Tongue (tissue), 2 donors: ENCODE results near the gene FOXP1. TPM values are rescaled to one million over a fixed set of nuclear protein-coding genes. Genes with fewer than 3 reads are reported as not detected.
"Not testable (repeated sequence)": the region's sequence is repeated elsewhere in the genome, so short reads cannot be mapped to it uniquely, and the experiment has no call there.

Experiments used
- DNase-seq: peaks from one replicate; pipeline ENCODE4 v3.0.0-alpha.2; 2015
- total RNA-seq: library from RNA; depleted of rRNA; stranded (reverse); fragments of >200 nt; gene quantifications from one replicate; pipeline ENCODE4 v1.2.3, GENCODE V29; 2014

The FOXP1 gene
- total RNA-seq, 1 donor from 2014 or later, result 66.4 TPM

DNA sequence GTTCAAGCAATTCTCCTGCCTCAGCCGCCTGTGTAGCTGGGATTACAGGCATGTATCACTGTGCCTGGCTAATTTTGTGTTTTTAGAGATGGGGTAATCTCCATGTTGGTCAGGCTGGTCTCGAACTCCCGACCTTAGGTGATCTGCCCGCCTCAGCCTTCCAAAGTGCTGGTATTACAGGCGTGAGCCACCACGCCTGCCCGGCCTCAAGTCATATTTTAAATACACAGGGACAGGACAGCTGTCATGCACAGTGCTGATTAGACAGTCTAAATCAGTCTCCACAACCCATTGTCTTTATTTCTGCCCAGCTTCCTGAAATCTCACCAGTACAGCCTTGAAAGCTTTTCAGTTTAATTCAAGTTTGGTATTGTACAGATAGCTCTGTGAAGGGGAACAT, 587.4 kb downstream of the FOXP1 start:
- DNase-seq, result no peak

DNA sequence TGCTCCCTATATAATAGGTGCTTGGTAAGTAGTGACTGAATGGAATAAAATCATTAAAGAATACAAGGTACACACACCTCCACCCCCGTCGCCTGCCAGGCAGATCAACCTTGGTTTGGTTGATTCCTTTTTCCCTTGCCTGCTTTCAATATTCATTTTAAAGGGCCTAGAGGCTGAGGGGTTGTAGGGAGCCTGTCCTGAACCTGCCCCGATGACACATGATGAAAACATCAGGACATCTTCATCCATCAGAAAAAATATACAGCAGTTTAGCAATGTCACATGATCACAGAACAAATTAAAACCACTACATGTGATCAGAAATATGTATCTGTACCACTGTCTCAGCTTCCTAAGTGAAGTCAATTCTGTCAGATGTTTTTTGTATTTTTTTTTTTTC, 588.9 kb downstream of the FOXP1 start:
- no peak for DNase-seq

DNA sequence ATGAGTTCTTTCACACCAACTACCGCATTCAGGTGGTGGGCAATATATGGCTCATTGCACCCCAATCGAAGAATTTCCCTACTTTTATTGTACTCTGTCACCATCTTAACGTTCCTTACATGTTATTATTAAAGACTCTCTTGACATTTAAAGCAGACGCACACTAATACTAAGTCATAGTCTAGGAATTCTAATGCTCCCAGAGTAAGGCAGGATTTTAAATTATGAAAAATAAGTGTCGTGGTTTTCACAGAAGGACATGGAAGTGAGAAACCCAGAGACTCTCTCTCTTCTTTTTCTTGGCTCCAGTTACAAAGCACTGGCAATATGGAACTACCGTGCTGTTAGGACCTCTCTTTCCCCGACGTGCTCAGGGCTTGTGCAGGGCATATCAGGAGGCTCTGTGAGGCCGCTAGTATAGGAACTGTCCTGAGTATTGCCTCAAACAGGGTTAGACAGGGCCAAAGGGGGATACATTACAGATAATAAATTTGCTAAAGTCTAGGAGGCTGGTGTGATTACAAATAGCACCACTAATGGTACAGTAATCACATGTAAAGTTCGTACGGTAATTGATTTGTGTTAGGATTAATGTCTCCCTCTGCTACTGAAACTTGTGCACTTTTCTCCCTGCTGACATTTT, 590.8 kb downstream of the FOXP1 start:
- DNase-seq, result no peak

DNA sequence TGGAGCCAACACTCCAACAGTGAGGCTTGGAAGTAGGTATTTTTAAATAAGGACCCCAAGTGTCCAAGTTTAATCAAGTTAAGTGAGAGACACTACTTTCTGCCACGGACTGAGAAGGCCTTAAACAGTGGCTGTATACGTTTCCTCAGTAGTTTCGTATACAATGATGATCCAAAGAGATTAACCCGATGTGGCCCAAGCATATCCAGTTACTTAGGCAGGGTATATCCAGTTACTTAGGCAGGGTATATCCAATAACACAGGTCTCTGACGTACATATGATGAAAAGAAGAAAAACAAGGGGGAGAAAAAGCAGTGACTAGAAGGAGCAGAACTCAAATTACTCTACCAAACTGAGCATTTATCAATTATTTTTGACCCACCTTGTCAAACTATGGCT, 591.4 kb downstream of the FOXP1 start:
- DNase-seq, result no peak

DNA sequence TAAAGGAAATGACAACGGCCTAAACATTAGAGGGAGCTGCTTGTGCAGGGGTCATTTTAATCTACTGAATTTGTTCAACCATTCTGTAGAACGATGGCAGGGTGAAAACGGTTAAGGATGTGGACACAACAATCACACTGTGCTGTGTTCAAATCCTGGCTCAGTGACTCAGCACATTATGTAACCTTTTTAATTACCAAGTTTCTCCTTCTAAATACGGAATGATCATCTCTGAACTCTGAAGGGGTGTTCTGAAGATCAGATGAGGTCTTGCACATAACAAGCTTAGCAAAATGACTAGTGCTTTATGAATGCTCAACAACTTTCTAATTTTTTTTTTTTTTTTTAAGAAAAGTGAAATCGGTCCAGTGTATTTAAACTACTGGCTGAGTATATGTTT, 592.8 kb downstream of the FOXP1 start:
- no peak for DNase-seq

DNA sequence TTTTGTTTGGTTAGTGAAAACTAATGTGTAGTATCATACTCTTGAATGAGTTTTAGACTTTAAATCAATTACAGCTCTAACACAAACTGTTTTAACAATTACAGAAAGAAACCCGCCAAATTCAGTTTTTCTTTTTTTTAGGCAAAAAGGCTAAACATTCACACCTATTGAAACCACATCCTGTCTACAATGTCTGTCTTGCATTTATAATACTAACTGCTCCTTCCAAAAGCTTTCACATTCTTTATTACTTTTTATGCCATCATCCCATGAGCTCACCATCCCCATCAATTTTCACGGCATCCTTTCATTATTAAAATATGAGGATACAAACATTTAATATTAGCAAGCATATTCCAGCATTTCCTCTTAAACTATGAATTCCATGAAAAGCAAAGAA, 593.3 kb downstream of the FOXP1 start:
- DNase-seq, result no peak

DNA sequence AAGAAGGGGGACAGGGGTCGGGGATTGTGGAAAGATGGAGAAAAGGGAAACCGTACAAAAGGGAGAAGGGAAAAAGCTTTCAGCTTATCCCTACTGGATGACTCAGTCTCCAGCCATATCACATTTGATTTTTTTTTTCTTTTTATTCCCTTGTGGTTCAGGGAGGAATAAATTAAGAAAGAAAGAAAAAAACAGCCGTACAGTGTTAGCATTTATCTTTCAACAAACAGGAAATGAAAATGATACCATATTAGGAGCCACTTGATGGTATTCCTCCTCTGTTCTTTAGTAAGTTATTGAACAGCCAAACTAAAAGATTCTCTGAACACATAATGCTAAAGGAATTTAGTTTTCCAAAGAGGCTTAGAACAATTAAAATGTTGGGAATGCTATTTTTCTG, 594.4 kb downstream of the FOXP1 start:
- DNase-seq, result no peak

DNA sequence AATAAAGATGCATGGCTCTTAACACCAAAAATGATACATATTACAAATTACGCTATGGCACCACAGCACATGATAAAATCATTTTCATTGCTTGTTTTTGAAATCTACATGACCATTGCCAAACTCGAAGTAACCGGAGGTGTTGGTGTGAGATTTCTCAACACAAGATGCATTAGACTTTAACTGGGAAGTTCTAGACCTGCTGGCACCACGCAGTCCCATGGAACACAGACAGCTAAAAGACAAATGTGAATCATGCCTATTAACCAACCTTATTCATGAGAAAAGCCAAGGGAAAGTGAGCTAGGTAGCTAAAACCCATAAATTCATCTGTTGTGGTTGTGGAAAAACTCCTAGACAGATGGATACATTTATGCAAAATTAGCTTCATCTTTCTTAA, 595.4 kb downstream of the FOXP1 start:
- no peak for DNase-seq

DNA sequence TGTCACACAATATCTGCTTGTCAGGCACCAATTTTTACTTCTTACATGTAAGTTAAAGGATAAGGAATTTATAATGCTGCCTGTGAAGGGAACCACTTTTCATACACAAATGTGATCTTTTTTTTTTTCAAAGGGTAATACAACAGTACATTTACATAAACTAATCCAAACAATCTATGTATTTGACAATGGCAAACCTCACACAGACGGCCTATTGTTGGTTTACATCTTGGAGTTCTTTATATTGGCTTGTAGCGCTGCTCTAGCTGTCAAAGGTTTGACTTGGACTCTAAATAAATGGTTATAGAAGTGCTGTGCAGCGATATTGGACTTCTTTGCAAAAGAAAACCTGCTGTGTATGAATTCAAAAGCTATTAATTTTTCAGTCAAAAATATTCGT, 598.0 kb downstream of the FOXP1 start:
- no peak for DNase-seq

DNA sequence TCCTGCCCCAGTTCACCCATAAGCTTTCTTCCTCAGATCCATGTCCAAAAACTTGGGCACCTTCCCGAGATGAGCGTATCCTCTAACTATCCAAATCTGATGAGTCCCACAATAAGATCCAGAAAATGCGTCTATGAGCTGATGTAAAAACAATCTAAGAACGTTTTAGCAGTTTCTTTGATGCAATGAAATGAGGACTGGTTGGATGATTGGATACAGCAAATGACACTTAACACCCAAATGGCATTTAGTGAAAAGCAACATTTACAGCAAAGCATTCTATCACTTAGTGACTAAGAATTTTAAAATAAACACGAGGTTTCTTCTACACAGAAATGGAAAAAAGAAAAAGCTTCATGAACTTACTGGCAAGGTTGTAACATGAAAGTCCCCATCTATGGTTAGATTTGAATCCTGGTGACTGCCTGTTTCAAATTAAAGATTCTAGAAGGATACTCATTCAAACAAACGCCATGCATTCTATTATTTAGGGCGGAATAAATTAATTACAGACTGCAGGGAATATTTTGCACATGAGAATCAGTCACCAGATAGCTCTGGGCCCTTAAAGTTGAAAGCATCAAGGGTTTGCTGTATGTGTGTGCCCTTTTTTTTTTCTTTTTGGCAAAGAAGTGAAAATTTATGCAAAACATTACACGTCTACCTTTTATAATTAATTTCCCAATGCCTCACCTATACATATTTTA, 598.6 kb downstream of the FOXP1 start:
- DNase-seq, result no peak

DNA sequence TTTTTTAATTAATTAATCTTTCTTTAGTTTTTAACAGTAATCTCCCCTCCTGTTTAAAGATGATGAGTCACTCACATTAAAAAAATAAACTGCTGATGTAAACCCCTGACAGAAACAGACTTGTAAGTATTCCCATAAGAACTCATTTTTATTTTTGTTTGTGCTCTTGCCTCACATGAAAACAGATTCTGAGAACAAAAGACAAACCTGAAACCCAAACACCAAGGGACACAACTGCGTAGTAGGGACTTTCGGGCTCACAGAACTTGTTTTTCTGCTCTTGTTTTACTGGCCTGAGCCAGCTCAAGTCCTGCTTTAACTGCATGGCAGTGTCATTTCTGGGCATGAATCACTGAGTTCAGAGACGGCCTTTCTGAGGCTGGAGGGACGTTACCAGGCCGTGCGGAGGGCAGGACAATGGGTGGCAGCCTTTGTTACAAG, 600.8 kb downstream of the FOXP1 start:
- peak; percentile 36 for DNase-seq

DNA sequence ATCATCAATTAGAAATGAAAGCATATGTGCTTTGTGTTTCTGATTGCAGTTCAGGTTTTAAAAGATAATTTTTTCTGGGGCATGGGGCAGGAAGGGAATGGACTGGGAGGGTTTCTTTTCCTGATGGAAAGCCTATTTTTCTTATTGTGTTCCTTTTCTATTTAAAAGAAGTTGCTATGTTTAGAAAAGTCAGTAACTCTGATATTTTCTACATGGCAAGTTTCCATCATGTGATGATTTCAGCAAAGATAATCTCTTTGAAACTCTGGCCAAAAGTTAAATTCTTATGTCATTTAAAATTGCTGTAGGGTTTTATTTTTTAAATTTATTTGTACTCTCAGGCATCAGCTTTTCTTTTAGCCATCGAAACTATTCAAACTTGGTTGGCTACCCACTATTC, 601.2 kb downstream of the FOXP1 start:
- peak; percentile 37 for DNase-seq

DNA sequence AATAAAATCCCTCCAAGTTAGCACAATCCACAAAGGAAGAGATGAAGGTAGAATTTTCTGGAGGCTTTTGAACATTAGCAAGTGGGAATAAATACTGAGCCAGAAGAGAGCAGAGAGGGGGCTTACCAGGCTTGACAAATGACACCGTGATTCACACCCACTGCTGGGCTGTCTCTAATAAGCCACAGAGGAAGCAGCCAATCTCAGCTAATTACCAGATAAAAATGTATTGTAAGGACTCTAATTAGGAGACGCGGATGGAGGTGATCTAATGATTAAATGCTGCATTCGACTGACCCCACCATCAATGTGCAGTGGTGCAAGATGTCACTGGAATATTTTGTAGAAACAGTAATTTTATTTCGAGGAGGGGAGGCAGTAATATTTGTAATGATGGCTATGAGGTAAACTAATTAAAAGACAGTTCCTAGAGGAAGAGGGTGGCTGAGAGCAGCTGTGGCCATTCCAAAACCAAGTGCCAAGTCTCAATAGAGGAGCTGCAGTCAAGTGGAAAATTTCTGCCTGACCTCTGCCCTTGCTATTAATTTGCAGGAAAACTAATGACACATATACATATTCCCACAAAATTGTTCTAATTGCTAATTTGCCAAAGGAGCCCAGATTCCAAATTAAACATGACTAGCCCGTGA, 602.2 kb downstream of the FOXP1 start:
- DNase-seq, result no peak

DNA sequence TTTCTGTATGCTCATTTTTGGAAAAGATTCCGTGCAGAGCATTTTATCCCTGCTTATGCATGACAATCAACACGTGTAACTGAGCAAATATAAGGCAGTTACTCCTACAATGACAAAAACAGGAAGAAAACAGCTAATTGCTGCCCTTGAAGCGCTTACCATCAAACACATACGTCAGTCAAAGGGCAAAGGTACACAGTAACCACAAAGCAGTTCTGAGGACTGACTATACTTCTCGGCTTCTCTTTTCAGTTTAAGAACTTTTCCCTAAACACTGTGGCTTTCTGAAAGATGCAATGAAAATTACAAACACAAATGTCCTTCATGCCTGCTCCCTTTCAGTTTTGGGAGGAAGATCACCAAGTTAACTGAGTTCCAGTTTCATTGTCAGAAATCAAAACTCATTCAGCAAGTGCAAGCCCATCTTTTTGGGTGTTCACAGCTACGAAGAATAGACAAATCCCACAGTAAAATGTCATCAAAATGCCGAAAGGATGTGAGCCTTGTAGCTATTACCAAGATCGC, 602.8 kb downstream of the FOXP1 start:
- DNase-seq, result no peak

DNA sequence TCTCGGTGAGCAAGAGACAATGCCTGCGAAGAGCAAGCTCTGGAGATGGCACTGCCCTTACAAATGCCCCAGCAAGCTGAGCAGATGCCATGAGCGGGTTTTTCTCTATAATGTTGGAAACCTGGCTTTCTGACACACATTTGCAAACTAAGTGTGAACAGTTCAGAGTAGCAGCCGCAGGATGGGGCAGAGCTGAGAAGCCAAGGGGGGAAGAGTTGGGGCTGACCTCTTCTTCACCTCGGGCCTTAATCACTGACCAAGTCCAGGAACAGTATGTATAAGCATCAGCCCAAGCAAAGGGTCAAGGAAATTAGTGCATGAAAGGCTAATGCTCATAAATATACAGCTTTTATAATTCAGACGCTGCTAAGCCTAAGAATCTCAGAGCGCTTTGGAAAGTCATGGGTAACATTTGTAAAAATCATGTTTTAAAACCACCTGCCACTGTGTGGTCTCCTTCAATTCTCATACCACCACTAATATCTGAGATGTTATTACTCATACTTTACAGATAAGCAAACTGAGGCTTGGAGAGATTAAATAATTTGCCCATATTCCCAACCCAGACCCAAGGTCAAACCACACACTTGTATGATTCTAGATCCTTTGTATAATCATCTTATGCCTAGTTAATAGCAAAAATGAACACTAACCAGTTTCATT, 603.4 kb downstream of the FOXP1 start:
- no peak for DNase-seq

DNA sequence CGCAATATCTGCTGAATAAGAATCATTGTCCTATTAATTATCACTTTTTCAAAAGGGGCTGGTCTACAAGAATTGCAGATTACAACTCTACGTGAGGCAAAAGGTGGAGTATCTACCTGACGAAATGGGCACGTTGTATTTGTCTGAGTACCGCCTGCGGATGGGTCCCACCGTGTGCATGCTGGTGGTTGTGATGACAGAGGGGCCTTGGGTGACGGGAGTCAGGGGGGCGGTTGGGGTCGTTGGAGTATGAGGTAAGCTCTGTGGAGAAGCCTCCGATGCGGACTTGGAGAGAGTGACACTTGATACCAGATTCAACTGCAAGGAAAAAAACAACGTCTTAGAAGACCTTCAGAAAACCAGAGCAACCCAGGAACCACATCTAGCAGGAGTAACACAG, 605.8 kb downstream of the FOXP1 start:
- no peak for DNase-seq

DNA sequence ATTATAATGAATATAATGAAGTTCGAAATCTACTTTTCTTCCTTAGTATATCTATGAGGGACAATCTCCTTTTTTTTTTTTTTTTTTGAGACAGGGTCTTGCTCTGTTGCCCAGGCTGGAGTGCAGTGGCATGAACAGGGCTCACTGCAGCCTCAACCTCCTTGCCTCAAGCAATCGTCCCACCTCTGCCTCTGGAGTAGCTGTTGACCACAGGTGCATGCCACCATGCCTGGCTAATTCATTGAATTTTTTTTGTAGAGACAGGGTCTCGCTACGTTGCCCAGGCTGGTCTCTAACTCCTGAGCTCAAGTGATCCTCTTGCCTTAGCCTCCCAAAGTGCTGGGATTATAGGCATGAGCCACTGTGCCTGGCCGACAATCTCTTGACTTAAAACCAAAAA, 607.5 kb downstream of the FOXP1 start:
- not testable (repeated sequence) for DNase-seq

DNA sequence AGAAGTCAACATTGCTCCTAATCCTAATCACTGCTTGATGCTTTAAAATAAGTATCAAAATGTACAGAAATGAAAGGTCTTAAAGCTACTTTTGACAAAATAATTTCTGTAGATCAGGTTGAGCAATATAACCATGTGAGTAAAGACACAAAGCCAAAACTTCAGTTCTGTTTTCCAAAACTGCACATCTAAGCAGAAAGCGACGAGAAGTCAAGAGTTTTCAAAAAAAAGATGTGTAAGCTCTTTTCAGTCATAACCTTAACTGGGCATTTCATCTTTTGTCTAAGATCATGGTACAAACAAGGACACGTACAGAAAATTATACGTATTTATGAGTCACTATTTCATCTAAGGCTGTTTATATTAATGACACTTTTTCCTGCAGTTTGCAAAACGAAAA, 608.8 kb downstream of the FOXP1 start:
- no peak for DNase-seq

DNA sequence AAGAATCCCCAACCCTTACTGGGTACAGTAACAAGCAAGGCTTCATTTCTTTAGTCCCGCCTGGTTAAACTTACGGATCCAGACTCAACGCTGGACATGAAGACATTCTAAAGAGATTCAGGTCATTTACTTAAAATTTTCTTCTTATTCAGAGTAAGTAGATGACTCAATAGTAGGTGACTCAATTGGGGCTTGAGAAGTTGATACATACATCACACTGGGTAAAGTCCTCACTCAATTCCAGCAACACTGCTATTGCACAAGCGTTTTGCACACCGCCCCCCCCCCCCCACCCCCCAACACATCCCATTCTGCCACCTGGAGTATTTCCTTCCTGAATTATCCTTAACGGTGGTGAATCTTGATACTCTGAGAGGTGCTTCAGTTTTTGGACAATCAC, 610.0 kb downstream of the FOXP1 start:
- DNase-seq, result no peak

DNA sequence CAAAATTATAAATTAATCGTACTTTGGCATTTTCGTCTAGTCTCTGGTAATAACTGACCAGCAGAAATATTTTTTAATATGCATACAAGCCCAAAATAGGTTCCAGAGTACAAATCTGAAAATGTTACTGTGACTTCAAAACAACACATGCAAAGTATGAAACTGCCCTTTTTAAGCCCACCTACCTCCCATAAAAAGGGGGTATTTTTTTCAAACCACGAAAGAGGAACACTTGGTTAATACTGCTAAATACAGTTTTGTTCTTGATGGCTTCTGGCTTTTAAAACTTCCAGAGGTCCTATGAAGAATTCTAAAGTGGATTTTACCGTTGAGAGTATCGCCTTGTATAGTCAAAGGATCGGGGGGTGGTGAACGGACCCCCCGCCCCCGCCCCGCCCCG, 610.7 kb downstream of the FOXP1 start:
- DNase-seq, result no peak

DNA sequence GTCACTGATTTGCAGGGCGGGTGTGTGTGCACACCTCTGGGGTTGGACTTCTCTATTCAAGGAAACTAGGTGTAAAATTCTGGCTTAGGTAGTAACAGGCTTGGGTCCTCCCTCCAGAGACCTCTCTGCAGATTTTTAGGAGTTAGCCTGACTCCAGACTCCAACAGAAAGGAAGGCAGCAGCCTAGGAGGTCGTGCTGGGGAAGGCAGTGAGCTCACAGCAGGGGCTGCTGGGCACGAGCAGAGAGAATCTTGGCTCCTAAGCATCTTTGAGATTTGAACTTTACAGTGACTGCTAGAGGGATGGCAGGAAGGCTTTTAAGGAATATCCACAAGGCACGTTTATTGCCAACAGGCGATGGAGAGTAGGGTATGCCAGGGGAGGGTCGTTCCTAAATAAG, 612.6 kb downstream of the FOXP1 start:
- DNase-seq, result no peak

DNA sequence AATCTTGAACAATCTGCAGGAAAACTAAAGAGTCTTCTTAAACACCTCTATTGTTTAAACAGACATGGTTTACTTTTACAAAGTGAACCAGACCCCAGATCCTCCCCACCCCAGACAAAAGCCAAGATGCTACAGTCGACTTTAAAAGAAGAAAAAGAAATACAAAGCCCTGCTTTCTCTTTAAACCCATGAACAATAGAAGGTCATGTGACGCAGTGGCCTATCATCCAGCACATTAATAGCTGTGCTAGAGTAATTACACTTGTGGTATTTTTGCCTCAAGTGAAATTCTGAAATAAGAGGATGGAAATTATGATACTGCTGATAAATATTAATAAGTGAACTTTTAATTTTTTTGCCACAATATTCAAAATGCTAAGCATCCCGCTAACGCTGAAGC, 613.4 kb downstream of the FOXP1 start:
- DNase-seq, result no peak
